ENCODE data around the gene BAX.
A peak's percentile ranks its signal among the peaks of the same experiment; 100 is the strongest.

The BAX gene

DNA sequence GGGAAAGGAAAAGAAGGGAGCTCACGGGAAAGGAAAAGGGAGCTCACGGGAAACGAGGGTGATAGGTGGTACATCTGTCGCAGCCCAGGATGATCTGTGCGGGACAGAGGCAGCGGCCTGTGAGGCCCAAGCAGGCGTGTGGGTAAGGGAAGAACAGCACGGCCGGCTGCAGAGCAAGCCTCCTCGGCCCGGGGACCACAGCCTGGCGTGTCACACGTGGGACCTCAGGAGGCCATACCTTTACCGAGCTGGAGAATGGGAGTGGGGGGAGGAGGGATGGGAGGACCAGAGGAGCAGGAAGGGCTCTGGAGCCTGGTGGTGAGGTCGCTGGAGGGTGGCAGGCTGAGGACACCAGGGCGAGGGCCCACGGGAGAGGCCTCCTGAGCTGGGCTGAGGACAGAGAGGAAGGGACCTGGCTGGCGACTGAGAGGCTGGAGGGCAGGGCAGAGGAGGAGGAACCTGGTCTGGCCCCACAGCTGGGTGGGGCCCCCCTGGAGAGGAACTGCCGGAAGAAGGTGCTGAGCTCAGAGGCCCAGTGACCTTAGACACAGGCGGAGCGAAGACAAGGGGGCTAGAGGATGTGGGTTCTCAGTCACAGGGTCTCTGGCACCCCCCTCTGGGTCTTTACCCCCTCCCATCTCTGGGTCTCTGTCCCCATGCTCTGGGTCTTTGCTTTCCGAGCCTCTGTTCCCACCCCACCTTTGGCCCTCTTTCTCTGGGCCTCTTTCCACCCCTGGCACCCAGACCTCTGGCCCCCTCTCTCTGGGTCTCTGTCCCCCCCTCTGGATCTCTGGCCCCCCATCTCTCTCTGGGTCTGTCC, 7.6 kb downstream of the BAX start:
- DNase-seq (ENCODE audit: low spot score), result peak; percentile 49

DNA sequence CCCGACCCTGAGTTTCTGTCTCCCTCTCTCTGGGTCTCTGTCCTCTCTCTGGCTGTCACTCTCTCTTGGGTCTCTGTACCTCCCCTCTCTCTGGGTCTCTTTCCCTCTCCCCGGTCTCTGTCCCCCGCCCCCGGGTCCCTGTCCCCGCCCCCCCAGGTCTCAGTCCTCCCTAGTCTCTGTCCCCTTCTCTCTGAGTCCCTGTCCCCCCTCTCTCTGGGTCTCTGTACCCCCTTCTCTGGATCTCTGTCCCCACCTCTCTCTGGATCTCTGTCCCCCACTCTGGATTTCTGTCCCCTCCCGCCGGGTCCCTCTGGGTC, 8.1 kb downstream of the BAX start:
- no peak for DNase-seq (ENCODE audit: low spot score)

DNA sequence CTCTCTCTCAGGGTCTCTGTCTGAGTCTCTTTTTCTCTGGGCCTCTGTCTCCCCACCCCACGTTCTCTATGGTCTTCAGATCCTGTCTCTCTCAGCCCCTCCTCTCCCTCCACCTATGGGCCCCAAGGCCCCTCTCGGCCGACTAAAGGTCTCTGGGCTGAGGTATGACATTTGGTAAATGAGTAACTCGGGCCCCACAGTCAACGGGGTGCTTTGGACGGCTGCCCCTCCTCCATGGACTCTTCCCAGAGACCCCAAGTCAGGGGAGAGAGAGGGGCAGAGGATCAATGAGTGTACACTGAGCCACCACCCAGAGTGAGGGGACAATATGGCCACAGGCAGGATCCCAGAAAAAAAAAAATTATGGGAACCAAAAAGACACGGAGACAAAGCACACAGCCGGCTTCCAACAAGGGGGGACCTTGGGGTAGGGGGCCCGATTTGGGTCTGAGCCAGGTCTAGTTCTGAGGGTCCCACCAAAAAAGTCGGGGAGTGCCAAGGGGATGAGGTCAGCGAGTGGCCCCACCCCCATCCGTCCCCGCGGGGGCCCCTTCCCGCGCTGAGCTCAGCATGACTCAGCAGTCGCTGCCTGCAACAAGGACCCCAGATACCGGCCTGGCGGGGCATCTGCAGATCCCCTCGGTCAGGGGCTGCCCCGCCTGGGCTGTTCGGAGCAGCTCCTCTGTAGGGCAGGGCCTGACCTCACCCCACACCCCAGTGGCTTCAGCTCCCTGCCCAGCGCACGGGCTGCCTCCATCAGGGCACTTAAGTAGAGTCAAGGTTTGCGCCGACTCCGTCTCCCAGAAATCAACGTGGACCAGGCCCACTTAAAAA, 8.9 kb downstream of the BAX start:
- DNase-seq (ENCODE audit: low spot score), result peak; percentile 78

DNA sequence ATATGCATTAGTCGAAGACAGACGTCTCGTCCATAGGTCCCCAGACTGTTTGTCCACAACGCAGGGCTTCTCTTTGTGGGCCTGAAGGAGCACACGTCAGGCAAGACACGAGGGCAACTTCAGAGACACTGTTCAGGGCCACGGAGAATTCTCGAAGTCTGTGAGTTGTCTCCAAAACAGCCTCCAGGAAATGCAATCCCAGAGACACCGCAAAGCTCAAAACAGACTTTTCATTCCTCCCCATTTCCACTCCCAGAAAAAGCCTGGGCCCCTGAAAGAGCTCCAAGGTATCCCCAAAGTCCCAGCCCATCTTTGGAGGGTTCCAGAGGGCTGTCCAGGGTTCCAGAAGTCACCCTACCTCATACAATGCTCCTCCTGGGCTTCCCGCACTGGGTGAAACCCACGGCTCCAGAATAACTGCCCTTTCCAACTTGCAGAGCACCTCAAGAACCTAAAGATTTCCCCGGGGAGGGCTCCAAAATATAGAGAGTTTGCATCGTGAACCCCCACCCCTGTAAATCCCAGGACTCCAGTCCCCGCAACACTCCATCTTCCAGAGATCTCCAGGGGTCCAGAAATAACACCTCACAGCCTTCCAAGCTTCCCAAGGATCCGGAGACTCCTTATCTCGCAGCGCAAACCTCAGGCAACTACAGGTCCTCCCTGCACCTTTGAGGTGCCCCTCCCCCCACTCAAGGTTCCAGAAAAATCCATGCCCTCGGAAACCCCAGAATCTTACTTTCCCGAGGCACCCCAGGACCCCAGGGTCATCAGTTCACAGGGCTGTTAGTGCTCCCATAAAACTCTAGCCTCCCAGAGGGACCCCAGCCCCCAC, 9.7 kb downstream of the BAX start:
- peak; percentile 43 for DNase-seq (ENCODE audit: low spot score)

DNA sequence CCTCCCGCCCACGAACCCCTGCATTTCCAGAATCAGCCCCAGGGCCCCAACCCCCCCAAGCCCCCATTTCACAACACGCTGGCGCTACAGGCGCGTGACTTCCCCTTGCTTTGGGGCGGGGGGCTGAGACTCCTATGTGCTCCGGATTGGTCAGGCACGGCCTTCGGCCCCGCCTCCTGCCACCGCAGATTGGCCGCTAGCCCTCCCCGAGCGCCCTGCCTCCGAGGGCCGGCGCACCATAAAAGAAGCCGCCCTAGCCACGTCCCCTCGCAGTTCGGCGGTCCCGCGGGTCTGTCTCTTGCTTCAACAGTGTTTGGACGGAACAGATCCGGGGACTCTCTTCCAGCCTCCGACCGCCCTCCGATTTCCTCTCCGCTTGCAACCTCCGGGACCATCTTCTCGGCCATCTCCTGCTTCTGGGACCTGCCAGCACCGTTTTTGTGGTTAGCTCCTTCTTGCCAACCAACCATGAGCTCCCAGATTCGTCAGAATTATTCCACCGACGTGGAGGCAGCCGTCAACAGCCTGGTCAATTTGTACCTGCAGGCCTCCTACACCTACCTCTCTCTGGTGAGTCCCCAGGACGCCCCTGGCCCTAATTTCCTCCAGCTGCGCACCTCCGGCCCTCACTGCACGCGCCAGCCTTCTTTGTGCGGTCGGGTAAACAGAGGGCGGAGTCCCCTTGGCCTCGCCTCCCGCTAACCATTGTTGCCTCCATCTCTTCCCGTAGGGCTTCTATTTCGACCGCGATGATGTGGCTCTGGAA, 10.5 kb downstream of the BAX start, which contains the start of gene FTL:
FTL (plus strand) TSS at position 270 of the 766 bp plus-strand sequence; CDS start at position 469, 199 bp downstream.
- peak; percentile 99 for DNase-seq (ENCODE audit: low spot score)

DNA sequence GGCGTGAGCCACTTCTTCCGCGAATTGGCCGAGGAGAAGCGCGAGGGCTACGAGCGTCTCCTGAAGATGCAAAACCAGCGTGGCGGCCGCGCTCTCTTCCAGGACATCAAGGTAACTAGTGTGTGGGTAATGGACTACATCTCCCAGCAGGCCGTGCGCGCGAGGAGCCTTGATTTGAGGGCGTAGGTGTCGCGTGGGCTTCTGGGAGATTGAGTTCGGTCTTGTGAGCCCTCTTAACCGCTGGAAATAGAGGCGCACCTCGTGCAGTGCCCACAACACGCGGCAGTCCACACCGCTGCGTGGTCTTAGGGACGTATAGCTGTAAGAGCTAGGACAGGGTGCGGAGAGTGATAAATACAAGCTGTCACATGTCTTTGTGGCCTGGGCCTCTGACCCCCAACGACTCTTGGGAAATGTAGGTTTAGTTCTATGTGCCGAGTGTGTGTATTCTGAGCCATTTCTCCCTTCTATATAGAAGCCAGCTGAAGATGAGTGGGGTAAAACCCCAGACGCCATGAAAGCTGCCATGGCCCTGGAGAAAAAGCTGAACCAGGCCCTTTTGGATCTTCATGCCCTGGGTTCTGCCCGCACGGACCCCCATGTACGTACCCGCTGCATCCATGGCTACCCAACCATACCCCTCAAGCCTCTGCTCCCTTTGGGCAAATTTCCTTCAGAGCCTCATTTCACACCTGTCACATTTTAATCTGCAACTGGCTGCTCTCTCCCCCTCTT, 11.3 kb downstream of the BAX start:
- peak; percentile 96 for DNase-seq (ENCODE audit: low spot score)

DNA sequence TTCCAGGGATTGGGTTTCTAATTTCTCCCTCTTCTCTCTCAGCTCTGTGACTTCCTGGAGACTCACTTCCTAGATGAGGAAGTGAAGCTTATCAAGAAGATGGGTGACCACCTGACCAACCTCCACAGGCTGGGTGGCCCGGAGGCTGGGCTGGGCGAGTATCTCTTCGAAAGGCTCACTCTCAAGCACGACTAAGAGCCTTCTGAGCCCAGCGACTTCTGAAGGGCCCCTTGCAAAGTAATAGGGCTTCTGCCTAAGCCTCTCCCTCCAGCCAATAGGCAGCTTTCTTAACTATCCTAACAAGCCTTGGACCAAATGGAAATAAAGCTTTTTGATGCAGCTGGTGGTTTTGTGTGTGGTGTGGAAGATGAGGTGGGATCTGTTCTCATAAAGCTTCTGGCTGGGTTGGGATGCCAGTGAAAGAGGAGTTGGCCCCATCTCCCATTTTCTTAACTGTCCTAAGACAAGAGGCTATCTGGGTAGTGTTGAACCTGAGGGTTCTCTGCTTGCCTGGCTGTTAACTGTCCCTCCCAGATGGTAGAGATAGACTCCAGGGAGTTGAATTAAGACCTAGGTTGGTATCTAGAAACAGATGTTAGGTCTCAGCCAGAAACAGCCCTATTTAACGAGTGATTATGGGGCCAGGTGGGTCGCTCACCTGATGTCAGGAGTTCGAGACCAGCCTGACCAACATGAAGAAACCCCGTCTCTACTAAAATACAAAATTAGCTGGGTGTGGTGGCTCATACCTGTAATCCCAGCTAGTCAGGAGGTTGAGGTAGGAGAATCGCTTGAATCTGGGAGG, 12.1 kb downstream of the BAX start:
- DNase-seq (ENCODE audit: low spot score), result no peak

DNA sequence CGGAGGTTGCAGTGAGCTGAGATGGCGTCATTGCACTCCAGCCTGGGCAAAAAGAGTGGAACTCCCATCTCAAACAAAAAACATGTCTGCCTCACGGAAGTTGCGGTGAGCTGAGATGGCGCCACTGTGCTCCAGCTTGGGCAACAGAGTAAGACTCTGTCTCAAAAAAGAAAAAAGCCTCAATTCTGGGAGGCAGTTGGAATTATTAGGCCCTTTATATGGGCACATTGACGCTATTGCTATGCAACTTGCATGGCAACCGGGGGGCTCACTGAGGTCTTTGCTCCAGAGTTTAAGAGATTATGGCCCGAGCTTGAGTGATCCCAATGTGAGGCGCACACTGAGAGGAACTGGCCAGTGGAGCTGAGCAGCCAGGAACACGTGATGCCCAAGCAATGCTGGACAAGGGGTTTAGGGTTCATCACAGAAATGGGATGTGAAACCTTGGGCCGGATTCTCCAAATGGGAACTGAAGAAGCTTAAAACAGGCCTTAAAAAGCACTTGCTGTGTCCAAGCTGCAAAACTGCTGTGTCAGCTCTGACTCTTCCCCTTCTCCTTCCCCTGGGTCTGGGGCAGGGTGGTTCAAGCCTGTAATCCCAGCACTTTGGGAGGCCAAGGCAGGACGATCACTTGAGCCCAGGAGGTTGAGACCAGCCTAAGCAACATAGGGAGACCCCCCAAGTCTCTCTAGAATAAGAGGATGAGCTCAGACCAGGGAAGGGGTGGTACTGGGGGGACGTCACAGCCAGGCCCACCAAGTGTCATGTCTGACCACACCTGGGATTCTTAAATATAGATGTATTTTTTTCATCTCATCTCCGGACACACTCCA, 12.9 kb downstream of the BAX start:
- DNase-seq (ENCODE audit: low spot score), result peak; percentile 80

DNA sequence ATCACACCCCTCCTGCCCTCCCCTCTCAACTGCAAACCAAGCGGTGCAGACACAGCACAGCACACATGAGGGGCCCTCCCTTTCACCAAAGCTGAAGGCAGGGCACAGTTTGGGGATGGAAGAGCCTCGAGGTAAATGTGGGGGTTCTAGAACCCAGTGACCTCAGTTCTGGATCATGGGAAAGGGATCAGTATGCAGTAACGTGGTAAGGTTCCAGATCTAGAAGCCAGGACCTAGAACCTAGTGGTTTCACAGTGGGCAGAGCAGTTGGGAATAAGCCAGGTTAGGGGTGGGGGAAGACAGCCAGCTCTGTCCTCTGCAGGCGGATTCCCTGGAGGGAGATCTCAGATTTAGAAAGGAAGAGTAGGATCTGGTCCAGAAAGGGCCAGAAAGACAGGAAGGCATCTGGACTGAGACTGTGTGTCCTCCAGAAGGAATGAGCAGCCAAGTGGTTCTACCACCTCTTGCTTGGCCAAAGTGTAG, 13.5 kb downstream of the BAX start:
- no peak for DNase-seq (ENCODE audit: low spot score)

DNA sequence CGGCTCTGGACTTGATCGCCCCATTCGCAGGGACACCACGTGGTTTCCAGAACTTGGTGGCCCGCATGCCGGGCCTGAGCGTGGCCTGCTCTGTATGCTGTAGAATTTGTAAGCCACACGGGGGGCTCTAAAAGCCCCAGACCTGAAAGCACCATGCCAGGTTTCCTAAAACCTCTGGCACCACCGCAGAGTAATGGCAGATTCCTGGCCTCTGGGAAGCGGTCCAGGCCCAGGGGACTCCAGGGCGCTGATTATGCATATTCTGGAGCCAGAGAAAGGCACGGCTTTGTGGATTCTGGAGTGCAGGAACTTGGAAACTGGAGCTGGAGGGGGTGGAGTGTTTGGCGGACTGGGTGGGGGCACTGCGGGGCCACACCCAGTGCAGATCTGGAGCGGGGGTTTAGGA, 14.1 kb downstream of the BAX start:
- DNase-seq (ENCODE audit: low spot score), result no peak

DNA sequence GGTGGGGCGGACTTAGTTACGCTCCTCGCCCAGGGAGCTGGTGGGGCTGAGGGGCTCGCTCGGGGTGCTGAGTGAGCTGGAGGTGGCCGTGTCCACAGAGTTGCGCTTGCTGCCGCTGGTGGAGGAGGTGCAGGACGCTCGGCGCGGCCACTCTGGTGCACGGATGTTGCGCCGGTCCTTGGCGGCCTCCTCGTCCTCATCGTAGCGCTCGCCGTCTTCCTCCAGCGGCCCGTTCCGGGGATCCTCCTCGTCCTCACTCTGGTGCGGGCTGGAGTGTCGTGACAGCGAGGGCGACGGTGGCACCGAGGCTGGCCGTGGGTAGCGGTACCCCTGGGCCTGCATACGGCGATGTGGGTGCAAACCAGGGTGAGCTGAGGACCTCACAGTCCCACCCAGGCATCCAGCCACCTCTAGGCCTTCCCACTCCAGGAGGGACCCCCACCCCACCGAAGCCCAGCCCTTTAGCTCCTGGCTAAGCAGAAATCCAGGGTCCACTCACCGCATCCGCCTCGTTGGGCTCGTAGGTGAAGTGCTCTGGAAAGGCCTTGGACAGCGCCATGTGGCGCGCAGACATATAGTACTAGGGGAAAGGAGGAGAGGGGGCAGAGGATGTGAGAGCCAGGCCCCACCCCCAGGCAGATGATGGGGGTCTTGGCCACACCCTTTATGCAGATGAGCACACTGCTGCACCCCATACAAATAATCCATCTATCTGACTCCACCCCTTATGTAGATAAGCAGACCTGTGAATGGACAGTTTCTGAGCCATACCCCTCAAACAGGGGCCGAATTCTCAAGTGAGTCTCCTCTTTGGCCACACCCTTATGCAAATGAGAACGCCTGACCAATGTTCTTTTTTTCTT, 14.8 kb downstream of the BAX start:
- DNase-seq (ENCODE audit: low spot score), result no peak

DNA sequence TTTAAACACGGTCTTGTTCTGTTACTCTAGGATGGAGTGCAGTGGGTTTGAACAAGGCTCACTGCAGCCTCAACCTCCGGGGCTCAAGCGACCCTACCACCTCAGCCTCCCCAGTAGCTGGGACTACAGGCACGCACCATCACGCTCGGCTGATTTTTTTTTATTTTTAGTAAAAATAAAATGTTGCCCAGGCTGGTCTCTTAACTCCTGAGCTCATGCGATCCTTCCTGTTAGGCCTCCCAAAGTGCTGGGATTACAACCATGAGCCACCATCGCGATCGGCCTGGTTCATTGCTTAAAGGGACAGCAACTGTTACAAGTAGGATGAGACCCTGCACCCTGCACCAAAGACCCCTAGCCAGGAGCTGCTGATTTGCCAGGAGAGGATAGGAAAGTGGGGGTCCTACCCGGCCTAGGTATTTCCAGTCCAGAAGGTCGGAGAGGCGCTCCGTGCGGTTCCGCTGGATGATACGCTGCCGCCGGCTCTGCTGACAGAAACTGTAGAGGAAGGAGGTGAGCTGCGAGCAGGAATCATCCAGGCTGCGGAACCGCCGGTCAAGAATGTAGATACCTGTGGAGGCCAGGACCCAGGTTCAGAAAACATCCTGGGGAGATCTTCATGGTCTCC, 15.6 kb downstream of the BAX start:
- DNase-seq (ENCODE audit: low spot score), result no peak

DNA sequence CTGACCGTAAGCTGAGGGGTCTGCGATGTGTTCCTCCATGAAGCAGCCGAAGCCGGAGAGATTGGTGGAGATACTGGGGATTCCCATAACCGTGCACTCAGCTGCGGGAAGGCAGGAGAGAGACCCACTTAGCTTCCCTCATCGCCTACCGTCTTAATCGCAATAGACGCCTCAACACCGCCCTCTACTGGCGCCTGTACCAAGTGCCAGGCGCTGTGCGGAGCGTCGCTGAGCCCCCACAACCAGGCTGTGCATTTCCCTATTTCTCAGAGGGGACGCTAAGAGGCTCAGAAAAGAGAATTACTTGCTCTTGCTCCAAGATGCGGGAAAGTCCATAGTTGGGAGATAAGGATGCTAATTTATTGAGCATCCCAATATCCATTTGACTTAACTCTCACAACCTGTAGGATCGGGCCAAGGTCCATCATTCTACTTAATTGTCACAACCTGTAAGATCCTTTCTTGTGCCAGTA, 16.3 kb downstream of the BAX start:
- peak; percentile 85 for DNase-seq (ENCODE audit: low spot score)

DNA sequence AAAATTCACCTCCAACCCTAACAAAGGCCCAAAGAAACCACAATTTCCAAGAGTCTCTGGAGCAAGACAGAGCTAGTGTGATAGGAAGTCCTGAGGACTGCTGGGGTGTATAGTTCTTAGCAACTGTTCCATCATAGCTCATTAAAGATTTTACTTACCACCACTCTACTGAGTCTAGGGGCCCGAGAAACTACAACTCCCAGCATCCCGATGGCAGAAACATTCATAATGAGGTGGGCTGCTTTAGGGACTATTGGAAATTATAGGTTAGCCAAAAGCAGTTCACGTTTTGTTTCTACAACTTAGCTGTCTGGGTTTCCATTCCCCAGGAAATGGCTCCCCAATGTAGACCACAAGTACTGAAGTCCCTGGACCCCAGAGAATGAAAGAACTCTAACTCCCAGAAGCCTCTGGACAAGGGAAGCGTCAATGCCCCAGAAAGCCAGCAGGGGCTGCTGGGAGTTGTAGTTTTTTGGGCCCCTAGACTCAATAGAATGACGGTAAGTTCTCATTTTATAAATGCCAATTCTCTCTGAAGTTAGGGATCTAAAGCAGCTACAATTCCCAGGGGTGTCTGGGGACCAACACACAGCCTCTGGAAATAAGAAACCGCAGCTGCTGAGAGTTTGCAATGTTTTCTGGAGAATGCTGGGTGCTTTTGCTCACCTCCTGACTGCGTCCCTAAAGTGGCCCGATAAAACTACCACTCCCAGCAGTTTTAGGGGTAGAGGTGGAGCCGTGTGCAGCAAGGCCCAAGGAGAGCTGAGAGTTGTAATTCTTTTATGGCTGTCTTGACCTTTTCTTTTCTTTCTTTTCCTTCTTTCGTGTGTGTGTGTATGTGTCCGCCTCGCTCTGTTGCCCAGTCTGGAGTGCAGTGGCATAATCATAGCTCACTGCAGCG, 21.5 kb downstream of the BAX start:
- DNase-seq (ENCODE audit: low spot score), result no peak

DNA sequence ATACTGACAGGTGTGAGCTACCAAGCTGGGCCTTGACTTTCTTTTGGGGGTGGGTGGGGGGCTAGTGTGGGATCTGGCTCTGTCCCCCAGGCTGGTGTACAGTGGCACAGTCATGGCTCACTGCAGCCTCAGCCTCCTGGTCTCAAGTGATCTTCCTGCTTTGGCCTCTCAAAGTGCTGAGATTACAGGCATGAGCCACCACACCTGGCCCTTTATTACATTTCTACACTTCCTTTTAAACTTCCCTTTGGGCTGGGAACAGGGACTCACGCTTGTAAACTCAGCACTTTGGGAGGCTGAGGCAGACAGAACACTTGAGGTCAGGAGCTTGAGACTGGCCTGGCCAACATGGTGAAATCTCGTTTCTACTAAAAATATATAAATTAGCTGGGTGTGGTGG, 22.4 kb downstream of the BAX start:
- DNase-seq (ENCODE audit: low spot score), result no peak

DNA sequence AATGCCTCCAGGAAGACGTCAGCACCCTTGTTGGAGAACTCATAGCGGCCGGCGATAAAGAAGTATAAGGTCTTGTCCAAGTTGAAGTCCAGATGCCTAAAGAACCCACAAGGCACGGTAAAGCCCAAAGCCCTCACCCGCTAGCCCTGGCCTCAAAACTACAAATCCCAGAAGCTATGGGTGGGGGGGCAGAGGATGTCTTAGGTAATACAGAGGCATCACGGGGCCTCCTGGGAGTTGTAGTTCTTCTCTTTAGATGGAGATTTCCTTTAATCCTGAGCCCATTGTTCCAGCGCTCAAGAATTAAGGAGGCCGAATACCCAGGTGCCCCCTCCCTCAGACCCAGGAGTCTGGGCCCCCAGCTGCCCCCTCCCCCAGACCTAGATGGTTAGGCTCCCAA, 27.6 kb downstream of the BAX start:
- DNase-seq (ENCODE audit: low spot score), result no peak
